Measurements from ENCODE around the gene TMEM132C. TPM values are rescaled to one million over a fixed set of nuclear protein-coding genes. Genes with fewer than 3 reads are reported as not detected.

The TMEM132C gene
- total RNA-seq, 3 donors from 2014 or later (not counting 1 experiment from before 2014, with no cell fraction given) = 0.08 to 0.41 TPM; not detected in 1

DNA sequence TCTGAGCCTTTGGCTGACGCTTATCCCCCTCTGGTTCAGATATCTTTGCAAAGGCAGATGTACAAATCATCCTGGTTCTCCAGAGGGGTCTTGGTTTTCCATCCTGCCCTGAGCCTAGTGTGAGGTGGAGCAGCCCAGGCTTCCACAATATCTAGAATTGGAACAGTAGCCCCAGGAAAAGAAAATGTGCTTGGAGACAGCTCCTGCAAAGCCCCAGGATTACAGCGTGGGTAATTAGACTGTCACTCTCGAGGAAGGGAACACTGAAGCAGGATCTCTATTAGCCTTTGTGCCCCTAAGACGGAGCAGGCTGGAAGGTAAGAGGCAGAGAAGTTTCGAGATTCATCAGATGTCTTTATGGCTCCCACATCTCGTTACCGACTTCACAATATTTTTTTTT lies 59.4 kb downstream of the TMEM132C start:
- Mint-ChIP-seq H3K4me1 (no peaks in the 10 kb centered on the region), H3K4me3 (no peak overlapping the region), H3K9me3 (peaks cover 0 to 2% of the 10 kb centered on the region in 2 donors), H3K27ac (no peak overlapping the region), H3K36me3 (no peaks in the 10 kb centered on the region), H3K27me3 (ENCODE audit: low read depth in 2 of 2) (peaks cover 3 to 11% of the 10 kb centered on the region in 2 donors)
- intact Hi-C loops (cut with micrococcal nuclease) = no loop called here
- Histone ChIP-seq H3K36me3 (ENCODE audit: control insufficient read depth, insufficient read depth, low read length) (no peaks in the 10 kb centered on the region), H3K27me3 (ENCODE audit: control insufficient read depth, insufficient read depth, low read length) (no peaks in the 10 kb centered on the region), H3K9me3 (ENCODE audit: control insufficient read depth, insufficient read depth, low read length) (peaks cover 3% of the 10 kb centered on the region), H3K4me3 (ENCODE audit: low read length) (no peak overlapping the region), H3K27ac (ENCODE audit: low read length) (no peak overlapping the region), H3K4me1 (ENCODE audit: control insufficient read depth, insufficient read depth, low read length) (no peaks in the 10 kb centered on the region)
- DNase-seq (no peak), ATAC-seq (no peak)
- 69% methylated on average over 5 of the region's 7 CpGs for WGBS (ENCODE audit: insufficient coverage)
- TF ChIP-seq, protein P1, sequence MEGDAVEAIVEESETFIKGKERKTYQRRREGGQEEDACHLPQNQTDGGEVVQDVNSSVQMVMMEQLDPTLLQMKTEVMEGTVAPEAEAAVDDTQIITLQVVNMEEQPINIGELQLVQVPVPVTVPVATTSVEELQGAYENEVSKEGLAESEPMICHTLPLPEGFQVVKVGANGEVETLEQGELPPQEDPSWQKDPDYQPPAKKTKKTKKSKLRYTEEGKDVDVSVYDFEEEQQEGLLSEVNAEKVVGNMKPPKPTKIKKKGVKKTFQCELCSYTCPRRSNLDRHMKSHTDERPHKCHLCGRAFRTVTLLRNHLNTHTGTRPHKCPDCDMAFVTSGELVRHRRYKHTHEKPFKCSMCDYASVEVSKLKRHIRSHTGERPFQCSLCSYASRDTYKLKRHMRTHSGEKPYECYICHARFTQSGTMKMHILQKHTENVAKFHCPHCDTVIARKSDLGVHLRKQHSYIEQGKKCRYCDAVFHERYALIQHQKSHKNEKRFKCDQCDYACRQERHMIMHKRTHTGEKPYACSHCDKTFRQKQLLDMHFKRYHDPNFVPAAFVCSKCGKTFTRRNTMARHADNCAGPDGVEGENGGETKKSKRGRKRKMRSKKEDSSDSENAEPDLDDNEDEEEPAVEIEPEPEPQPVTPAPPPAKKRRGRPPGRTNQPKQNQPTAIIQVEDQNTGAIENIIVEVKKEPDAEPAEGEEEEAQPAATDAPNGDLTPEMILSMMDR (IDR thresholded peaks at IDR 0.05) = no peak

DNA sequence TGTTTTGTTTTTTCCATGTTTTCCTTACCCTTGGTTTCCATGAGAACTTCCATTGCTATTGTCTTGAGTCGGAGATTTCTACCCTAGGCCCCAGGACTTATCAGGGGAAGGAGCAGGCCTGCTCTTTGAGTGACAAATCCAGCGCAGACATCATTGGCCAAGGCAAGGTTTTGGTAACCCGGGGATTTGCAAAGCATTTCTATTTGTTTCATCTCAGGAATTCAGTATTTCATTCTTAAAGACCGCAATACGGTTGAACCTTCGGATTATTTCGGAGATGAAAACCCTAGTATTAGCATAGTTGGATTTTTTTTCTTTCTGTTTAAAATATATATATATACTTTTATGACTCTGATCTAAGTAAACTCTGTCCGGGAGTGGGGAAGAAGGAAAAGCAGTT lies 62.0 kb downstream of the TMEM132C start:
- WGBS (ENCODE audit: insufficient coverage) = 91% methylated on average over 6 of the region's 8 CpGs
- no peak overlapping the region for H3K27ac Mint-ChIP-seq

DNA sequence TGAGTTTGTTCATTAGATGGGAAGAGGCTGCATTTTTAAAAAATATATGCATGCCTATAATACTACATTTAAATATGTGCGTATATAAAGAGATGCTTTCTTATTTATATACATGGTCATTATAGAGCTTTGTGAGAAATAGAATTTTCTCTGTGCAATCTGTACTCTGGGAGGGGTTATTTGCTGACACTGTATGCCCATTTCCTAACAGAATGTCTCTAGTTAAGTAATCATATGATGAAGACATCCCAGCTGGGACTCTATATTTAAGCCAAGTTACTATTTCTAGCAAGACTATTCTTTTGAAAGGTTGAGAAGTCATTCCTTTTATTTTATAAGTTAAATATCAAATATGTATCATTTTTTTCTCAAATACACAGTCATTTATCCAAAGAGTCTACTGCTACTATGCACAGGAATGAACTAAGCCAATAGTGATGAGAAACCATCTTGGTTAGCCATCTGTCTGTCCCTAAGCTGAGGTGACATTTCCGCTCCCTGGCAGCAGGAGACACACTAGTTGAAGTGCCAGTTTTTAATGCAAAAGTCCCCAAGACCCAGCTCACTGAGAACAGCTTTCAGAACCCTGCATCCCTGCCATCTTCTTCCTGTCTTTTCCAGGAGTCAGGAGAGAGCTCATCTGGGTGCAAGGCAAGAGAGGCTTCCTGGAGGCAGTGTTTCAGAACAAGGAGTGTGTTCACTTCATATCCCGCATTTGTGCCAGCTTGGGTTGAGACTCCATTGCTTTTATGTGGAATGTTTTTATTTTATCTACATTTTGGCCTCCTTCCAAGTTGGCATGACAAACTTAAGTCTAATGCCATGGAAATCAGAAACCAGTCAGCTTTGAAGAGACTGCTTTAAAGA lies 69.5 kb downstream of the TMEM132C start:
- no peaks in the 10 kb centered on the region for H3K27me3 ChIP-seq (ENCODE audit: control insufficient read depth, insufficient read depth, low read length)
- Mint-ChIP-seq H3K27me3 (ENCODE audit: low read depth in 2 of 2) (peaks cover 15 to 21% of the 10 kb centered on the region in 2 donors), H3K9me3 (no peaks in the 10 kb centered on the region), H3K27ac (no peak overlapping the region), H3K4me3 (no peak overlapping the region), H3K4me1 (no peaks in the 10 kb centered on the region), H3K36me3 (no peaks in the 10 kb centered on the region)
- TF ChIP-seq, protein P1 (IDR thresholded peaks at IDR 0.05) = no peak
- ATAC-seq (no peak), DNase-seq (no peak)
- intact Hi-C loops (cut with micrococcal nuclease) = no loop called here
- 86% methylated on average over 2 of the region's 3 CpGs for WGBS (ENCODE audit: insufficient coverage)
- H3K4me3 ChIP-seq (ENCODE audit: low read length) = no peak overlapping the region
- no peaks in the 10 kb centered on the region for H3K36me3 ChIP-seq (ENCODE audit: control insufficient read depth, insufficient read depth, low read length)
- no peak overlapping the region for H3K27ac ChIP-seq (ENCODE audit: low read length)
- no peaks in the 10 kb centered on the region for H3K9me3 ChIP-seq (ENCODE audit: control insufficient read depth, insufficient read depth, low read length)
- no peaks in the 10 kb centered on the region for H3K4me1 ChIP-seq (ENCODE audit: control insufficient read depth, insufficient read depth, low read length)

More for the DNA sequence above, 62.0 kb downstream of the TMEM132C start:
- Mint-ChIP-seq H3K4me1 (no peaks in the 10 kb centered on the region), H3K27me3 (ENCODE audit: low read depth in 2 of 2) (peaks cover 0 to 3% of the 10 kb centered on the region in 2 donors), H3K36me3 (no peaks in the 10 kb centered on the region), H3K9me3 (peaks cover 0 to 2% of the 10 kb centered on the region in 2 donors), H3K4me3 (no peak overlapping the region)
- Histone ChIP-seq H3K27me3 (ENCODE audit: control insufficient read depth, insufficient read depth, low read length) (no peaks in the 10 kb centered on the region), H3K4me3 (ENCODE audit: low read length) (no peak overlapping the region), H3K27ac (ENCODE audit: low read length) (no peak overlapping the region), H3K9me3 (ENCODE audit: control insufficient read depth, insufficient read depth, low read length) (no peaks in the 10 kb centered on the region), H3K4me1 (ENCODE audit: control insufficient read depth, insufficient read depth, low read length) (no peaks in the 10 kb centered on the region), H3K36me3 (ENCODE audit: control insufficient read depth, insufficient read depth, low read length) (no peaks in the 10 kb centered on the region)
- ATAC-seq = no peak
- intact Hi-C loops (cut with micrococcal nuclease) = no loop called here
- TF ChIP-seq, protein P1 (IDR thresholded peaks at IDR 0.05) = no peak
- DNase-seq = no peak

DNA sequence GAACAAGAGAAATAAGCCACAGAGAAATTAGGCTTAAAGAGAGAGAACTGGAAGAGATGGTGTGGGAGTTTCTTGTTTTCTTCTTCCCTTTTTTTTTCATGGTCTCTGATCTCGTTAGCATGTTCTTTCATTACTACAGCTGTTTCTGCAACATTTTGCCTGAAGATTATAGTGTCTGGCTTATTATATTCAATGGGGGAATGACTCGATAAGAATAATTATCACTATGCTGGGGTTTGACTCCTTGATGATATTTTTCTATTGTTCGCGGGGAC lies 70.0 kb downstream of the TMEM132C start:
- H3K36me3 Mint-ChIP-seq = no peaks in the 10 kb centered on the region
- Histone ChIP-seq H3K4me1 (ENCODE audit: control insufficient read depth, insufficient read depth, low read length) (no peaks in the 10 kb centered on the region), H3K4me3 (ENCODE audit: low read length) (no peak overlapping the region), H3K27ac (ENCODE audit: low read length) (no peak overlapping the region), H3K9me3 (ENCODE audit: control insufficient read depth, insufficient read depth, low read length) (no peaks in the 10 kb centered on the region), H3K36me3 (ENCODE audit: control insufficient read depth, insufficient read depth, low read length) (no peaks in the 10 kb centered on the region), H3K27me3 (ENCODE audit: control insufficient read depth, insufficient read depth, low read length) (no peaks in the 10 kb centered on the region)
- ATAC-seq (no peak), DNase-seq (no peak)
- H3K27ac Mint-ChIP-seq = no peak overlapping the region
- H3K9me3 Mint-ChIP-seq = no peaks in the 10 kb centered on the region
- TF ChIP-seq, protein P1 (IDR thresholded peaks at IDR 0.05) = no peak
- H3K4me3 Mint-ChIP-seq = no peak overlapping the region
- 45% methylated on average over 3 of the region's 4 CpGs for WGBS (ENCODE audit: insufficient coverage)
- H3K27me3 Mint-ChIP-seq (ENCODE audit: low read depth in 2 of 2) = peaks cover 18 to 27% of the 10 kb centered on the region in 2 donors
- intact Hi-C loops (cut with micrococcal nuclease) = no loop called here
- no peaks in the 10 kb centered on the region for H3K4me1 Mint-ChIP-seq

Data from natural killer cell (primary cell).